ENCODE data around the gene PSMA3. TPM values are rescaled to one million over a fixed set of nuclear protein-coding genes. Genes with fewer than 3 reads are reported as not detected.

PSMA3 gene
- total and polyA plus RNA-seq, 2 donors (not counting 1 experiment from before 2014, with no cell fraction given) = 80.1 to 279 TPM

- no peak for TF ChIP-seq EZH2 (IDR thresholded peaks at IDR 0.05; ENCODE audit: low read length, missing control alignments)
- TF ChIP-seq CTCF (conservative IDR thresholded peaks at IDR 0.05 in 1 of 2, IDR thresholded peaks at IDR 0.05 in 1 of 2; ENCODE audit: low read depth in 1 of 2, low read length in 2 of 2) = no peak
- Histone ChIP-seq H3K79me2 (ENCODE audit: control insufficient read depth, insufficient read depth, low read length) (peaks cover 46% of the 10 kb centered on the region), H3K4me3 (replicated peaks in 1 of 4; ENCODE audit: control extremely low read depth in 1 of 4, insufficient read depth in 1 of 4, low read depth in 3 of 4, low read length in 4 of 4) (peak overlapping the region; percentile 48 to 98 (median 79)), H3K4me2 (ENCODE audit: extremely low read depth, insufficient read depth, low read length) (peak overlapping the region; percentile 98), H4K20me1 (ENCODE audit: control insufficient read depth, extremely low read depth, insufficient read depth, low read length) (peaks cover 3% of the 10 kb centered on the region), H3K27me3 (ENCODE audit: control insufficient read depth, insufficient read depth, low read length) (no peaks in the 10 kb centered on the region), H3K9ac (ENCODE audit: insufficient read depth, low read length) (peak overlapping the region; percentile 76), H2AFZ (ENCODE audit: low read length) (peak overlapping the region; percentile 91), H3K27ac (ENCODE audit: insufficient read depth, low read length) (peak overlapping the region; percentile 61), H3K4me1 (ENCODE audit: control insufficient read depth, extremely low read depth, insufficient read depth, low read length) (peaks cover 3% of the 10 kb centered on the region), H3K9me3 (ENCODE audit: control insufficient read depth, insufficient read depth, low read depth, low read length) (no peaks in the 10 kb centered on the region), H3K36me3 (ENCODE audit: control insufficient read depth, insufficient read depth, low read length) (peaks cover 1% of the 10 kb centered on the region)
- DNase-seq (ENCODE audit: low read depth in 2 of 2) = no peak
Observed at GRCh38 chr14:58299401-58300330, 55.0 kb downstream of the PSMA3 start.

GRCh38 chr14:58301416-58301815, 56.8 kb downstream of the PSMA3 start:
- Histone ChIP-seq H2AFZ (ENCODE audit: low read length) (no peak overlapping the region), H3K4me1 (ENCODE audit: control insufficient read depth, extremely low read depth, insufficient read depth, low read length) (peaks cover 3% of the 10 kb centered on the region), H3K9ac (ENCODE audit: insufficient read depth, low read length) (no peak overlapping the region), H3K79me2 (ENCODE audit: control insufficient read depth, insufficient read depth, low read length) (peaks cover 28% of the 10 kb centered on the region), H3K9me3 (ENCODE audit: control insufficient read depth, insufficient read depth, low read depth, low read length) (no peaks in the 10 kb centered on the region), H3K36me3 (ENCODE audit: control insufficient read depth, insufficient read depth, low read length) (no peaks in the 10 kb centered on the region), H4K20me1 (ENCODE audit: control insufficient read depth, extremely low read depth, insufficient read depth, low read length) (no peaks in the 10 kb centered on the region), H3K4me3 (replicated peaks in 1 of 4; ENCODE audit: control extremely low read depth in 1 of 4, insufficient read depth in 1 of 4, low read depth in 3 of 4, low read length in 4 of 4) (no peak overlapping the region), H3K27ac (ENCODE audit: insufficient read depth, low read length) (no peak overlapping the region), H3K4me2 (ENCODE audit: extremely low read depth, insufficient read depth, low read length) (no peak overlapping the region), H3K27me3 (ENCODE audit: control insufficient read depth, insufficient read depth, low read length) (no peaks in the 10 kb centered on the region)
- DNase-seq (ENCODE audit: low read depth in 2 of 2) = no peak
- no peak for TF ChIP-seq CTCF (conservative IDR thresholded peaks at IDR 0.05 in 1 of 2, IDR thresholded peaks at IDR 0.05 in 1 of 2; ENCODE audit: low read depth in 1 of 2, low read length in 2 of 2)
- no peak for TF ChIP-seq EZH2 (IDR thresholded peaks at IDR 0.05; ENCODE audit: low read length, missing control alignments)

- no peak overlapping the region for H3K4me3 ChIP-seq (replicated peaks in 1 of 4; ENCODE audit: control extremely low read depth in 1 of 4, insufficient read depth in 1 of 4, low read depth in 3 of 4, low read length in 4 of 4)
- no peaks in the 10 kb centered on the region for H3K9me3 ChIP-seq (ENCODE audit: control insufficient read depth, insufficient read depth, low read depth, low read length)
- no peaks in the 10 kb centered on the region for H4K20me1 ChIP-seq (ENCODE audit: control insufficient read depth, extremely low read depth, insufficient read depth, low read length)
- H3K27ac ChIP-seq (ENCODE audit: insufficient read depth, low read length) = no peak overlapping the region
- no peak for TF ChIP-seq EZH2 (IDR thresholded peaks at IDR 0.05; ENCODE audit: low read length, missing control alignments)
- DNase-seq (ENCODE audit: low read depth in 2 of 2) = no peak
- H3K79me2 ChIP-seq (ENCODE audit: control insufficient read depth, insufficient read depth, low read length) = peaks cover 4% of the 10 kb centered on the region
- no peak overlapping the region for H3K4me2 ChIP-seq (ENCODE audit: extremely low read depth, insufficient read depth, low read length)
- no peak overlapping the region for H2AFZ ChIP-seq (ENCODE audit: low read length)
- no peak overlapping the region for H3K9ac ChIP-seq (ENCODE audit: insufficient read depth, low read length)
- H3K36me3 ChIP-seq (ENCODE audit: control insufficient read depth, insufficient read depth, low read length) = no peaks in the 10 kb centered on the region
- H3K27me3 ChIP-seq (ENCODE audit: control insufficient read depth, insufficient read depth, low read length) = no peaks in the 10 kb centered on the region
- H3K4me1 ChIP-seq (ENCODE audit: control insufficient read depth, extremely low read depth, insufficient read depth, low read length) = no peaks in the 10 kb centered on the region
Observed at GRCh38 chr14:58305730-58306129, 61.1 kb downstream of the PSMA3 start.
